ENCODE data around the gene PPP1R13B.

The PPP1R13B gene

GRCh38 chr14:103846543-103847450, 578 bp downstream of the PPP1R13B start (continued):
- peak; percentile 29; the same call in 1 of the 2 replicates for TF ChIP-seq ZNF398 (tag by site-specific recombination; IDR thresholded peaks at IDR 0.05)
- peak; percentile 95 for TF ChIP-seq ZBTB20 (tag by site-specific recombination; IDR thresholded peaks at IDR 0.05)
- TF ChIP-seq ZNF621 (tag by site-specific recombination; IDR thresholded peaks at IDR 0.05), result no peak
- peak; percentile 87 for TF ChIP-seq ZNF600 (tag by site-specific recombination; IDR thresholded peaks at IDR 0.05)
- TF ChIP-seq ZNF692 (tag by site-specific recombination; IDR thresholded peaks at IDR 0.05), result peak; percentile 39; the same call in 1 of the 2 replicates
- TF ChIP-seq ZNF391 (tag by site-specific recombination; IDR thresholded peaks at IDR 0.05; ENCODE audit: borderline replicate concordance, low read depth), result no peak
- TF ChIP-seq PATZ1 (tag by site-specific recombination; IDR thresholded peaks at IDR 0.05), result peak; percentile 56
- TF ChIP-seq ZBTB48 (tag by site-specific recombination; IDR thresholded peaks at IDR 0.05), result no peak
- no peak for TF ChIP-seq ZNF354C (tag by site-specific recombination; IDR thresholded peaks at IDR 0.05; ENCODE audit: borderline replicate concordance, low read depth)
- 0 out of 2 replicates have a peak, but pooled peaks have one; percentile 16 for TF ChIP-seq PRDM10 (tag by site-specific recombination; IDR thresholded peaks at IDR 0.05)
- no peak for TF ChIP-seq FEZF1 (tag by site-specific recombination; IDR thresholded peaks at IDR 0.05)

- POLR2A ChIA-PET, result no interaction called here
- Histone ChIP-seq H3K4me3 (ENCODE audit: low read depth, low read length) (peak overlapping the region; percentile 82), H3K27ac (ENCODE audit: extremely low read depth, low read depth, low read length) (no peak overlapping the region), H3K4me1 (ENCODE audit: control insufficient read depth, insufficient read depth, low read length) (peaks cover 11% of the 10 kb centered on the region), H3K36me3 (ENCODE audit: control insufficient read depth in 2 of 2, insufficient read depth in 1 of 2, low read length in 2 of 2) (no peaks in the 10 kb centered on the region; a peak in 1 of 3 replicates), H3K9me3 (ENCODE audit: control insufficient read depth, insufficient read depth, low read depth, low read length) (no peaks in the 10 kb centered on the region)
- TF ChIP-seq PRDM1 (tag by site-specific recombination; IDR thresholded peaks at IDR 0.05), result peak; percentile 39; the same call in 1 of the 2 replicates
- TF ChIP-seq GLIS2 (tag by site-specific recombination; IDR thresholded peaks at IDR 0.05), result no peak
- CTCF ChIA-PET, result interaction anchor here (1.7 kb wide), 1 partner anchor 54 kb away, joined by 6 read pairs; no protein-coding TSS in a partner anchor
These were observed 1.3 kb downstream of the PPP1R13B start for GRCh38 chr14:103846097-103846496.

Measured in HEK293 (cell line).